Adipocyte (in vitro differentiated cells): Measurements from ENCODE around the gene PLCB1.

Source experiments
- DNase-seq: peaks from one replicate; pipeline ENCODE4 v3.0.0-alpha.2; 2015; ENCODE audit warnings: low read depth
- H3K27me3 ChIP-seq: replicated peaks from 2 replicates; pipeline ENCODE4 v1.7.0; 2013; ENCODE audit warnings: mild to moderate bottlenecking, low read length, moderate library complexity; ENCODE audit not compliant: control insufficient read depth, insufficient read depth
- H3K36me3 ChIP-seq: 2 replicates; pipeline ENCODE4 v1.7.0; 2013; ENCODE audit warnings: low read length, mild to moderate bottlenecking, moderate library complexity; ENCODE audit not compliant: control insufficient read depth, insufficient read depth, severe bottlenecking
- H3K4me1 ChIP-seq: 2 replicates; pipeline ENCODE4 v1.7.0; 2013; ENCODE audit warnings: mild to moderate bottlenecking, low read length, moderate library complexity; ENCODE audit not compliant: control insufficient read depth, insufficient read depth
- H3K4me3 ChIP-seq: 2 replicates; pipeline ENCODE4 v1.7.0; 2013; ENCODE audit warnings: mild to moderate bottlenecking, low read length, moderate library complexity
- H3K9ac ChIP-seq: 2 replicates; pipeline ENCODE4 v1.7.0; 2013; ENCODE audit warnings: mild to moderate bottlenecking, low read length, moderate library complexity
- H3K9me3 ChIP-seq: 2 replicates; pipeline ENCODE4 v1.7.0; 2013; ENCODE audit warnings: mild to moderate bottlenecking, low read length, moderate library complexity; ENCODE audit not compliant: control insufficient read depth

PLCB1 gene

GRCh38 chr20:8492173-8492572 is 360.1 kb downstream of the PLCB1 start:
- Histone ChIP-seq H3K27me3 (no peaks in the 10 kb centered on the region), H3K9ac (no peak overlapping the region)
- no peak for DNase-seq

DNA sequence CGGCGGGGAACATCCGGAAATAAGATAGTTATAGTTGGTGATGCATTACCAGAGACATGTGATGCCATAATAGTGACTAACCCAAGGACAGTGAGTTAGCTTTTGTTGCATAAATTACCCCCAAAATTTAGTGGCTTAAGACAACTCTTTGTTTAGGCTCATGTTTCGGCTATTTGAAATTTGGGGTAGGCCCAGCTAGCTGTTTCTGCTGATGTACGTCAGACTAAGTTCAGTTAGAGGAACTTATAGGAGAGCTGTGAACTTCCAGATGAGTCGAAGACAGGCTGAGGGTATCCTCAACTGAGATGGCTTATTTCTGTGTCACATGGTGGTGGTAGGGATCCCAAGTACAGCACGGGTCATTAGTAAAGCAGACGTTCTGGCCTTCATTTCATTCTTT is 366.5 kb downstream of the PLCB1 start:
- H3K9me3 ChIP-seq, result no peaks in the 10 kb centered on the region
- no peaks in the 10 kb centered on the region for H3K36me3 ChIP-seq
- no peaks in the 10 kb centered on the region for H3K4me1 ChIP-seq
- H3K9ac ChIP-seq, result no peak overlapping the region
- no peak overlapping the region for H3K4me3 ChIP-seq
- no peak for DNase-seq
- no peaks in the 10 kb centered on the region for H3K27me3 ChIP-seq

More at GRCh38 chr20:8492173-8492572, 360.1 kb downstream of the PLCB1 start:
- Histone ChIP-seq H3K9me3 (no peaks in the 10 kb centered on the region), H3K36me3 (no peaks in the 10 kb centered on the region), H3K4me1 (peaks cover 15% of the 10 kb centered on the region), H3K4me3 (no peak overlapping the region)

DNA sequence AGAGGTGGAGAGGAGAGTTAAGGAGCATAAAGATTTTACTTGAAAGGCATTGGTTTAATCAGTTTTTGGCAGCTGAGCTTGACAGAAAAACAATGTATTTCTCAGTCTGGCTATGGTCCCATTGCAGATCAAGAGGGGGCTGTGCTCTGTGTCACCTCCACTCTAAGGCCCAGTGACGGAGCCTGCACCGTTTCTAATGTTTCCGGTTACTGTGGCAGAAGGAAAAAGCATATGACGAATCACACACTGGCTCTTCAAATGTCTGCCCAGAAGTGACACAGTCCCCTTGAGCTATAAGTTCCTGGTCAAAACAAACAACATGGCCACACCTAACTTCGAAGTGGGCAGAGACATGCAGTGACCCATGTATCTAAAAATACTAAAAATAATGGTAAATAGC is 372.0 kb downstream of the PLCB1 start:
- Histone ChIP-seq H3K36me3 (no peaks in the 10 kb centered on the region), H3K9me3 (peaks cover 14% of the 10 kb centered on the region), H3K27me3 (no peaks in the 10 kb centered on the region), H3K4me3 (no peak overlapping the region), H3K9ac (no peak overlapping the region), H3K4me1 (no peaks in the 10 kb centered on the region)
- no peak for DNase-seq

DNA sequence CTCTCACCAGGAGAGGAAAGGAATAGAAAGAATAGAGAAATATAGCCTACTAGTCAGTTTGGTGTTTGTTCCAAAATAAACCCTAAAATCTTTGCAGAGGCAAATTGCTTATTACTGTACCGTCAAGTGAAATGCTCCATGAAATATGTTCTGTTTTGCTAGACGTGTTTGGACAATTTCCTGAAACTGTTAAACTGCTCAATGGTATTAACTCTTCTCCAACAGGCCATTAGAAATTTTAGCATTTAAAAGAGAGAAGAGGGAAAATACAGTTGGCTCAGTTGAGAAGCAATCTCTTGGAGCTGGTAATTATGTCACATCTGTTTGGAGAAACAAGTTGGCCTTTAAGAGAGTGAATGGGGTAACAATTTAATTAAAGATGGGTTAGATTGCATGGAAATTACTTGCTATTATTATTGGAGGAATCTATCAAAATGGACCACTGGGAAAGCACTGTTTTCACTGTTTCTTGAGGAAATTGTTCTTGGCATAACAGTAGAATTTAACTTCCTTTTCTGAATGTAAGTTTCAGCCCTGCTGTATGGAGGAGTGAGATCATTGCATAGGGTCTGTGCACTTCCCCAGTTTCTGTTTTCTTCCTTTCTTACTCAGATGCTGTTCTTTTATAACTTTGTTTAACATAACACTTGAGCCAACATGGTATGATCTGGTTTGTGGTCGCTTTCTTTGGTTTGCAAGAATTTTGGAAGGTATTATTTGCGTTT is 373.6 kb downstream of the PLCB1 start:
- Histone ChIP-seq H3K36me3 (no peaks in the 10 kb centered on the region), H3K9ac (no peak overlapping the region), H3K9me3 (peaks cover 15% of the 10 kb centered on the region), H3K27me3 (no peaks in the 10 kb centered on the region), H3K4me1 (peaks cover 8% of the 10 kb centered on the region), H3K4me3 (no peak overlapping the region)
- DNase-seq, result no peak

DNA sequence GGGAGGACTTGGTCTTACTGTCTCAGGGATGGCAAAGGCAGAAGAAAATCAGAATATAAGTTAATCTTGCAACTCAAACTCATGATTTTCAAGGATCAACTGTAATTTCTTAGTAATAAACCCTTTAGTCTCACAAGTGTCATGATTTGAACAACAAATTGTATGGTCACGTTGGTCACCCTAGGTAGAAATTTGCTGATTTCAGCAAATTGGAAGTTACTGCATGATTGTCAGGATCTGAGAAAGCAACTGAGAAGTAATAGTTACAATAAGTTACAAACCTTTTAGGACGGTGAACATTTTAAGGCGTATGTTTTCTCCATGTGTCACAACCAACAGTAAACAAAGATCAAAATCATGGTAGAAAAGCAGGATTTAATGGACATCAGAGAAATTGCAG is 375.2 kb downstream of the PLCB1 start:
- Histone ChIP-seq H3K4me3 (no peak overlapping the region), H3K36me3 (no peaks in the 10 kb centered on the region), H3K9me3 (peaks cover 15% of the 10 kb centered on the region), H3K9ac (no peak overlapping the region), H3K27me3 (no peaks in the 10 kb centered on the region), H3K4me1 (peaks cover 8% of the 10 kb centered on the region)
- DNase-seq, result no peak

- H3K27me3 ChIP-seq, result no peaks in the 10 kb centered on the region
- H3K9ac ChIP-seq, result no peak overlapping the region
- DNase-seq, result no peak
- H3K36me3 ChIP-seq, result no peaks in the 10 kb centered on the region
- peaks cover 8% of the 10 kb centered on the region for H3K4me1 ChIP-seq
- H3K9me3 ChIP-seq, result peaks cover 15% of the 10 kb centered on the region
- no peak overlapping the region for H3K4me3 ChIP-seq
Observed at GRCh38 chr20:8509809-8510208, 377.7 kb downstream of the PLCB1 start.

DNA sequence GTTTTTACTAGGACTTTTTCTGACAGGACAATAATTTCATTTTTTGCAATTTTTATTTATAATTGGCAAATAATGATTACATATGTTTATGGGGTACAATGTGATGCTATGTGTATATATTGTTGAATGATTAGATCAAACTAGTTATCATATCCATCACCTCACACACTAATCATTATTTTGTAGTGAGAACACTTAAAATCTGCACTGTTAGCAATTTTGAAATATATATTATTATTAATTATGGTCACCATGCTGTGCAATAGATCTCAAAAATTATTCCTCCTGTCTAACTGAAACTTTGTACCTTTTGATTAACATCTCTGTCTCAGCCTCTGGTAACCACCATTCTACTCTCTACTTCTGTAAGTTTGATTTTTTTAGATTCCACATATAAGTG is 378.7 kb downstream of the PLCB1 start:
- H3K4me3 ChIP-seq, result no peak overlapping the region
- no peaks in the 10 kb centered on the region for H3K36me3 ChIP-seq
- peaks cover 15% of the 10 kb centered on the region for H3K9me3 ChIP-seq
- DNase-seq, result no peak
- H3K27me3 ChIP-seq, result no peaks in the 10 kb centered on the region
- H3K9ac ChIP-seq, result no peak overlapping the region
- peaks cover 8% of the 10 kb centered on the region for H3K4me1 ChIP-seq

- Histone ChIP-seq H3K27me3 (no peaks in the 10 kb centered on the region), H3K9ac (no peak overlapping the region)
- no peak for DNase-seq
Observed at GRCh38 chr20:8512003-8512402, 379.9 kb downstream of the PLCB1 start.

GRCh38 chr20:8515810-8516435 is 383.9 kb downstream of the PLCB1 start:
- no peak for DNase-seq
- Histone ChIP-seq H3K9ac (no peak overlapping the region), H3K4me1 (no peaks in the 10 kb centered on the region), H3K36me3 (no peaks in the 10 kb centered on the region), H3K9me3 (no peaks in the 10 kb centered on the region), H3K27me3 (no peaks in the 10 kb centered on the region), H3K4me3 (no peak overlapping the region)

More at GRCh38 chr20:8512003-8512402, 379.9 kb downstream of the PLCB1 start:
- Histone ChIP-seq H3K36me3 (no peaks in the 10 kb centered on the region), H3K4me3 (no peak overlapping the region), H3K9me3 (peaks cover 15% of the 10 kb centered on the region), H3K4me1 (peaks cover 8% of the 10 kb centered on the region)

DNA sequence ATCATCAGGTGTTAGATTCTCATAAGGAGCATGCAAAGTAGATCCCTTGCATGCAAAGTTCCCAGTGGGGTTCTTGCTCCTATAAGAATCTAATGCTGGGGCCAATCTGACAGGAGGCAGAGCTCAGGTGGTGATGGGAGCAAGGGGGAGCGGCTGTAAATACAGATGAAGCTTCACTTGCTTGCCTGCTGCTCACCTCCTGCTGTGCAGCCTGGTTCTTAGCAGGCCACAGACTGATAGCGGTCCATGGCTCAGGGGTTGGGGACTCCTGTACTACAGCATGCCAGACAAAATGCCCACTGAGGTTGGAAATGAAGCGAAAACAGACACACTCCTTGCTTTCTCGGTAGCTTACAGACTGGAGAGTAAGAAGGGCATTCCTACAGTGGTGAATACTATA is 386.8 kb downstream of the PLCB1 start:
- Histone ChIP-seq H3K9me3 (no peaks in the 10 kb centered on the region), H3K9ac (no peak overlapping the region), H3K4me1 (no peaks in the 10 kb centered on the region), H3K4me3 (no peak overlapping the region), H3K27me3 (no peaks in the 10 kb centered on the region), H3K36me3 (no peaks in the 10 kb centered on the region)
- DNase-seq, result no peak

- H3K9ac ChIP-seq, result no peak overlapping the region
- H3K9me3 ChIP-seq, result no peaks in the 10 kb centered on the region
- DNase-seq, result no peak
- H3K4me3 ChIP-seq, result no peak overlapping the region
- no peaks in the 10 kb centered on the region for H3K36me3 ChIP-seq
- no peaks in the 10 kb centered on the region for H3K27me3 ChIP-seq
- peaks cover 7% of the 10 kb centered on the region for H3K4me1 ChIP-seq
Observed at GRCh38 chr20:8519887-8520286, 387.8 kb downstream of the PLCB1 start.
